ENCODE data around the gene SLC22A24. TPM values are rescaled to one million over a fixed set of nuclear protein-coding genes. Genes with fewer than 3 reads are reported as not detected.

Gene SLC22A24
- total and polyA plus RNA-seq, 2 of the 13 experiments (the other 11 are each of a cell fraction or from before 2014, with no cell fraction given): not detected

- WGBS (ENCODE audit: low lambda C conversion rate): 78% methylated on average over 1 of the region's 1 CpG
- no peaks in the 10 kb centered on the region for H3K36me3 ChIP-seq (replicated peaks in 1 of 2; ENCODE audit: control insufficient read depth in 1 of 2, insufficient read depth in 2 of 2, low read length in 2 of 2)
- no peak for FAIRE-seq
Measured at GRCh38 chr11:63177872-63178271, 33.9 kb upstream of the SLC22A24 start.

DNA sequence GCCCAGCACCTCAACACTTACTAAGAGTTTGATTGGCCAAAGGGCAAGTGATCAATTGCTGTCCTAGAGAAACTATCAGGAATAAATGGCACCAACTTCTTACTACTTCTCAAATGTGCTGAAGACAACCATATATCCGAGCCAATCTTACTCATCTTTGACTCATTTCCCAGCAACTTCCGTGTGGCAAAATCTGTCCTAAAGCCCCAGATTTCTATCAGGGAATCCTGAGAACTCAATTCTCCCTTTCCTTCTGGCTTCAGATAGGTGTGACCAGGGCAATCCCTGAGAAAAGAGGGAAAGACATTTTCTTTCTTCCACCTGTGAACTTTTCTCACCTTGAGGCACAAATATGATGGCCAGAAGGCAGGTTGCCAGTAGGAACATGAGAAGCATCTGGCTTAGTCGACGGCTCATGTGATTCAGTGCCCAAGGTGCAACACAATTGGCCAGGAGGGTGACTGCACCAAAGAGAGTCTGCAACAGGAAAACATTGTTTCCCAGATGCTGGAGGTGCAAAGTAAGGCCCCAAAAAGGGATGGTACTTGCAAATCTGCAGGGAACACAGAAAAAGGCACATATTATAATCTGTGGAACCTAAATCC lies 21.8 kb upstream of the SLC22A24 start:
- in situ Hi-C loops (cut with HindIII; ENCODE audit: extremely low pct_ligation_motif_present, low pct_unique_long_range_greater_than_20kb): no loop called here
- Histone ChIP-seq H2AFZ (ENCODE audit: low read length) (no peak overlapping the region), H4K20me1 (ENCODE audit: insufficient read depth, low read length) (no peaks in the 10 kb centered on the region), H3K79me2 (ENCODE audit: insufficient read depth, low read length) (no peaks in the 10 kb centered on the region), H3K27ac (ENCODE audit: extremely low read length, insufficient read depth, low read length) (no peak overlapping the region), H3K36me3 (replicated peaks in 1 of 2; ENCODE audit: control insufficient read depth in 1 of 2, insufficient read depth in 2 of 2, low read length in 2 of 2) (no peaks in the 10 kb centered on the region), H3K4me3 (replicated peaks in 1 of 3; ENCODE audit: insufficient read depth in 1 of 3, low read depth in 2 of 3, low read length in 3 of 3) (no peak overlapping the region), H3K27me3 (ENCODE audit: control insufficient read depth in 1 of 2, insufficient read depth in 2 of 2, low read length in 2 of 2) (no peaks in the 10 kb centered on the region; a peak in 1 of 5 replicates), H3K9me3 (ENCODE audit: low read length) (no peaks in the 10 kb centered on the region), H3K4me1 (ENCODE audit: insufficient read depth, low read length) (no peaks in the 10 kb centered on the region), H3K9ac (ENCODE audit: insufficient read depth, low read depth, low read length) (no peak overlapping the region), H3K4me2 (ENCODE audit: low read depth, low read length) (no peak overlapping the region)
- ATAC-seq (no peak), FAIRE-seq (no peak), DNase-seq (ENCODE audit: low spot score) (no peak)
- no peak for TF ChIP-seq ZFP36L2 (CRISPR knock-in tag; IDR thresholded peaks at IDR 0.05)
- no peak for TF ChIP-seq CBX5 (CRISPR knock-in tag; IDR thresholded peaks at IDR 0.05; ENCODE audit: borderline replicate concordance)
- no peak for TF ChIP-seq ZNF780A (CRISPR knock-in tag; IDR thresholded peaks at IDR 0.05)
- TF ChIP-seq, protein P1, sequence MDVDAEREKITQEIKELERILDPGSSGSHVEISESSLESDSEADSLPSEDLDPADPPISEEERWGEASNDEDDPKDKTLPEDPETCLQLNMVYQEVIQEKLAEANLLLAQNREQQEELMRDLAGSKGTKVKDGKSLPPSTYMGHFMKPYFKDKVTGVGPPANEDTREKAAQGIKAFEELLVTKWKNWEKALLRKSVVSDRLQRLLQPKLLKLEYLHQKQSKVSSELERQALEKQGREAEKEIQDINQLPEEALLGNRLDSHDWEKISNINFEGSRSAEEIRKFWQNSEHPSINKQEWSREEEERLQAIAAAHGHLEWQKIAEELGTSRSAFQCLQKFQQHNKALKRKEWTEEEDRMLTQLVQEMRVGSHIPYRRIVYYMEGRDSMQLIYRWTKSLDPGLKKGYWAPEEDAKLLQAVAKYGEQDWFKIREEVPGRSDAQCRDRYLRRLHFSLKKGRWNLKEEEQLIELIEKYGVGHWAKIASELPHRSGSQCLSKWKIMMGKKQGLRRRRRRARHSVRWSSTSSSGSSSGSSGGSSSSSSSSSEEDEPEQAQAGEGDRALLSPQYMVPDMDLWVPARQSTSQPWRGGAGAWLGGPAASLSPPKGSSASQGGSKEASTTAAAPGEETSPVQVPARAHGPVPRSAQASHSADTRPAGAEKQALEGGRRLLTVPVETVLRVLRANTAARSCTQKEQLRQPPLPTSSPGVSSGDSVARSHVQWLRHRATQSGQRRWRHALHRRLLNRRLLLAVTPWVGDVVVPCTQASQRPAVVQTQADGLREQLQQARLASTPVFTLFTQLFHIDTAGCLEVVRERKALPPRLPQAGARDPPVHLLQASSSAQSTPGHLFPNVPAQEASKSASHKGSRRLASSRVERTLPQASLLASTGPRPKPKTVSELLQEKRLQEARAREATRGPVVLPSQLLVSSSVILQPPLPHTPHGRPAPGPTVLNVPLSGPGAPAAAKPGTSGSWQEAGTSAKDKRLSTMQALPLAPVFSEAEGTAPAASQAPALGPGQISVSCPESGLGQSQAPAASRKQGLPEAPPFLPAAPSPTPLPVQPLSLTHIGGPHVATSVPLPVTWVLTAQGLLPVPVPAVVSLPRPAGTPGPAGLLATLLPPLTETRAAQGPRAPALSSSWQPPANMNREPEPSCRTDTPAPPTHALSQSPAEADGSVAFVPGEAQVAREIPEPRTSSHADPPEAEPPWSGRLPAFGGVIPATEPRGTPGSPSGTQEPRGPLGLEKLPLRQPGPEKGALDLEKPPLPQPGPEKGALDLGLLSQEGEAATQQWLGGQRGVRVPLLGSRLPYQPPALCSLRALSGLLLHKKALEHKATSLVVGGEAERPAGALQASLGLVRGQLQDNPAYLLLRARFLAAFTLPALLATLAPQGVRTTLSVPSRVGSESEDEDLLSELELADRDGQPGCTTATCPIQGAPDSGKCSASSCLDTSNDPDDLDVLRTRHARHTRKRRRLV (CRISPR knock-in tag; IDR thresholded peaks at IDR 0.05): no peak
- no peak for TF ChIP-seq ZNF773 (CRISPR knock-in tag; IDR thresholded peaks at IDR 0.05; ENCODE audit: borderline replicate concordance)
- TF ChIP-seq, protein P2, sequence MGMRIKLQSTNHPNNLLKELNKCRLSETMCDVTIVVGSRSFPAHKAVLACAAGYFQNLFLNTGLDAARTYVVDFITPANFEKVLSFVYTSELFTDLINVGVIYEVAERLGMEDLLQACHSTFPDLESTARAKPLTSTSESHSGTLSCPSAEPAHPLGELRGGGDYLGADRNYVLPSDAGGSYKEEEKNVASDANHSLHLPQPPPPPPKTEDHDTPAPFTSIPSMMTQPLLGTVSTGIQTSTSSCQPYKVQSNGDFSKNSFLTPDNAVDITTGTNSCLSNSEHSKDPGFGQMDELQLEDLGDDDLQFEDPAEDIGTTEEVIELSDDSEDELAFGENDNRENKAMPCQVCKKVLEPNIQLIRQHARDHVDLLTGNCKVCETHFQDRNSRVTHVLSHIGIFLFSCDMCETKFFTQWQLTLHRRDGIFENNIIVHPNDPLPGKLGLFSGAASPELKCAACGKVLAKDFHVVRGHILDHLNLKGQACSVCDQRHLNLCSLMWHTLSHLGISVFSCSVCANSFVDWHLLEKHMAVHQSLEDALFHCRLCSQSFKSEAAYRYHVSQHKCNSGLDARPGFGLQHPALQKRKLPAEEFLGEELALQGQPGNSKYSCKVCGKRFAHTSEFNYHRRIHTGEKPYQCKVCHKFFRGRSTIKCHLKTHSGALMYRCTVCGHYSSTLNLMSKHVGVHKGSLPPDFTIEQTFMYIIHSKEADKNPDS (CRISPR knock-in tag; IDR thresholded peaks at IDR 0.05): no peak
- 58% methylated on average over 4 of the region's 4 CpGs for WGBS (ENCODE audit: low lambda C conversion rate)
- POLR2A ChIA-PET: no interaction called here
- no TSS peak for BruUV-seq (replicated peaks)
- intact Hi-C loops (cut with micrococcal nuclease; ENCODE audit: unreplicated experiment): no loop called here
- CTCF ChIA-PET (ENCODE audit: low intra/inter-chr PET ratio, low total read pairs): no interaction called here

More at GRCh38 chr11:63177872-63178271, 33.9 kb upstream of the SLC22A24 start:
- in situ Hi-C loops (cut with HindIII; ENCODE audit: extremely low pct_ligation_motif_present, low pct_unique_long_range_greater_than_20kb): no loop called here
- Histone ChIP-seq H4K20me1 (ENCODE audit: insufficient read depth, low read length) (no peaks in the 10 kb centered on the region), H3K27ac (ENCODE audit: extremely low read length, insufficient read depth, low read length) (no peak overlapping the region), H2AFZ (ENCODE audit: low read length) (no peak overlapping the region), H3K4me2 (ENCODE audit: low read depth, low read length) (no peak overlapping the region), H3K9me3 (ENCODE audit: low read length) (no peaks in the 10 kb centered on the region), H3K9ac (ENCODE audit: insufficient read depth, low read depth, low read length) (no peak overlapping the region), H3K4me1 (ENCODE audit: insufficient read depth, low read length) (peaks cover 7% of the 10 kb centered on the region), H3K79me2 (ENCODE audit: insufficient read depth, low read length) (no peaks in the 10 kb centered on the region), H3K27me3 (ENCODE audit: control insufficient read depth in 1 of 2, insufficient read depth in 2 of 2, low read length in 2 of 2) (no peaks in the 10 kb centered on the region), H3K4me3 (replicated peaks in 1 of 3; ENCODE audit: insufficient read depth in 1 of 3, low read depth in 2 of 3, low read length in 3 of 3) (no peak overlapping the region)
- ChIA-PET CTCF (ENCODE audit: low intra/inter-chr PET ratio, low total read pairs) (no interaction called here), POLR2A (no interaction called here)
- TF ChIP-seq MAFK (conservative IDR thresholded peaks at IDR 0.05 in 1 of 2, IDR thresholded peaks at IDR 0.05 in 1 of 2; ENCODE audit: low read length in 2 of 2): peak in 1 of 2 experiments; percentile 62; a peak in 2 of 4 replicates
- no peak for TF ChIP-seq PLSCR1 (CRISPR knock-in tag; IDR thresholded peaks at IDR 0.05; ENCODE audit: borderline replicate concordance)
- DNase-seq (ENCODE audit: low spot score) (no peak), ATAC-seq (no peak)
- BruUV-seq (replicated peaks): no TSS peak
- intact Hi-C loops (cut with micrococcal nuclease; ENCODE audit: unreplicated experiment): no loop called here
